Measurements from ENCODE around the gene ZWINT. TPM values are rescaled to one million over a fixed set of nuclear protein-coding genes. Genes with fewer than 3 reads are reported as not detected.

Gene ZWINT
- total and polyA plus RNA-seq, 2 of the 4 experiments (the other 2 are of a cell fraction) = 47.3 to 52.0 TPM

DNA sequence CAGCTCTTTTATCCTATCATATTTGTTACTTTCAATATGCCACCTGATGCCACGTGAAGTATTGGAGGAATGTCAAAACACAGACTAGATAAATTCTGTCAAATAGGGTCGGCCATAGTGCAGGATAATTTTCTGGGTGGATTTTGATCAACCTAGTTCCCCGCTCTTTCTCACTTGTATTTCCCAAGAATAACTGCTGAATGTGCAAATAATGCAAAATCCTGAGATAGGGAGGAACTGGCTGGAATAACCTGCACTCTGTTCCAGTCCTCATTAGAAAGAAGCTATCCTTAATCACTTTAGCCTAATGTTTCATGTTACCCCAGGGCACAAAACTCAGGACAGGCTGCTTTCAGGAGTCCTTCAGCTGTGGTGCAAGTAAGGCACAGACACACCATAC is 33.9 kb downstream of the ZWINT start:
- in situ Hi-C loops (cut with MboI; ENCODE audit: low sequenced_read_pairs) = no loop called here
- dilution Hi-C loops (cut with HindIII; ENCODE audit: low sequenced_read_pairs, unreplicated experiment) = no loop called here
- no peak overlapping the region; the same call in 1 of the 2 replicates for H2BK20ac ChIP-seq (ENCODE audit: low read depth, low read length)
- H4K5ac ChIP-seq (ENCODE audit: low read depth, low read length) = no peak overlapping the region
- H2AFZ ChIP-seq (replicated peaks; ENCODE audit: low read length, poor library complexity) = no peak overlapping the region
- CTCF ChIA-PET = interaction anchor here (0.8 to 1.3 kb wide), 2 partner anchors 9 to 28 kb away, joined by 3 read pairs; no protein-coding TSS in a partner anchor
- no peak overlapping the region for H2BK15ac ChIP-seq (ENCODE audit: low read depth, low read length)
- no peak overlapping the region for H3K4me2 ChIP-seq (ENCODE audit: low read depth, low read length)
- TF ChIP-seq RCOR1 (IDR thresholded peaks at IDR 0.05; ENCODE audit: insufficient replicate concordance, low read length) = no peak
- TF ChIP-seq, protein P1, sequence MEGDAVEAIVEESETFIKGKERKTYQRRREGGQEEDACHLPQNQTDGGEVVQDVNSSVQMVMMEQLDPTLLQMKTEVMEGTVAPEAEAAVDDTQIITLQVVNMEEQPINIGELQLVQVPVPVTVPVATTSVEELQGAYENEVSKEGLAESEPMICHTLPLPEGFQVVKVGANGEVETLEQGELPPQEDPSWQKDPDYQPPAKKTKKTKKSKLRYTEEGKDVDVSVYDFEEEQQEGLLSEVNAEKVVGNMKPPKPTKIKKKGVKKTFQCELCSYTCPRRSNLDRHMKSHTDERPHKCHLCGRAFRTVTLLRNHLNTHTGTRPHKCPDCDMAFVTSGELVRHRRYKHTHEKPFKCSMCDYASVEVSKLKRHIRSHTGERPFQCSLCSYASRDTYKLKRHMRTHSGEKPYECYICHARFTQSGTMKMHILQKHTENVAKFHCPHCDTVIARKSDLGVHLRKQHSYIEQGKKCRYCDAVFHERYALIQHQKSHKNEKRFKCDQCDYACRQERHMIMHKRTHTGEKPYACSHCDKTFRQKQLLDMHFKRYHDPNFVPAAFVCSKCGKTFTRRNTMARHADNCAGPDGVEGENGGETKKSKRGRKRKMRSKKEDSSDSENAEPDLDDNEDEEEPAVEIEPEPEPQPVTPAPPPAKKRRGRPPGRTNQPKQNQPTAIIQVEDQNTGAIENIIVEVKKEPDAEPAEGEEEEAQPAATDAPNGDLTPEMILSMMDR (conservative IDR thresholded peaks at IDR 0.05; ENCODE audit: low read depth, low read length) = no peak
- no peak for TF ChIP-seq RAD21 (IDR thresholded peaks at IDR 0.05; ENCODE audit: low read length)
- TF ChIP-seq MAFK (IDR thresholded peaks at IDR 0.05; ENCODE audit: low read depth, low read length) = peak; percentile 86
- no peak for ATAC-seq (ENCODE audit: low read depth)
- no peak for DNase-seq
- POLR2A ChIA-PET (ENCODE audit: unreplicated experiment) = no interaction called here
- H3K27ac ChIP-seq (ENCODE audit: insufficient read depth, low read length) = no peak overlapping the region
- no peak overlapping the region for H2AK5ac ChIP-seq (ENCODE audit: low read depth, low read length)
- no peak overlapping the region for H4K91ac ChIP-seq (ENCODE audit: insufficient read depth, low read depth, low read length)
- H3K4me1 ChIP-seq (ENCODE audit: control insufficient read depth, insufficient read depth, low read length) = no peaks in the 10 kb centered on the region
- no TSS peak for BruUV-seq (replicated peaks)
- H3K9ac ChIP-seq (ENCODE audit: low read depth, low read length) = no peak overlapping the region
- H2AK9ac ChIP-seq (replicated peaks; ENCODE audit: low read depth, low read length, poor library complexity) = no peak overlapping the region
- no peak overlapping the region for H3K56ac ChIP-seq (ENCODE audit: extremely low read depth, insufficient read depth, low read length)
- H4K8ac ChIP-seq (ENCODE audit: low read depth in 2 of 2, low read length in 2 of 2) = no peak overlapping the region
- no peaks in the 10 kb centered on the region for H3K36me3 ChIP-seq (ENCODE audit: control insufficient read depth, insufficient read depth, low read length)
- H3K14ac ChIP-seq (replicated peaks; ENCODE audit: low read depth, low read length) = no peak overlapping the region
- no peaks in the 10 kb centered on the region for H3K79me1 ChIP-seq (ENCODE audit: low read depth in 1 of 2, low read length in 2 of 2)
- H3K9me1 ChIP-seq (ENCODE audit: insufficient read depth, low read length) = no peaks in the 10 kb centered on the region
- no peaks in the 10 kb centered on the region for H3K27me3 ChIP-seq (ENCODE audit: control insufficient read depth, insufficient read depth, low read length)
- no CpG with 5 or more reads among the region's 3 CpGs for WGBS, 2 experiments (ENCODE audit: extremely low coverage in 2 of 2, insufficient read length in 1 of 2)
- H3K9me3 ChIP-seq (ENCODE audit: control insufficient read depth, insufficient read depth, low read length) = no peaks in the 10 kb centered on the region
- no peak overlapping the region for H3K18ac ChIP-seq (ENCODE audit: low read depth, low read length)
- no peak overlapping the region for H3K4ac ChIP-seq (ENCODE audit: low read depth, low read length)
- no peak overlapping the region for H2BK120ac ChIP-seq (ENCODE audit: low read depth, low read length)
- H3K23ac ChIP-seq (ENCODE audit: low read depth, low read length) = no peak overlapping the region
- no peak overlapping the region for H2BK5ac ChIP-seq (ENCODE audit: low read depth, low read length, poor library complexity, severe bottlenecking)
- no peaks in the 10 kb centered on the region for H4K20me1 ChIP-seq (ENCODE audit: insufficient read depth, low read length)
- intact Hi-C loops (cut with micrococcal nuclease) = no loop called here
- H3K4me3 ChIP-seq (ENCODE audit: insufficient read depth, low read depth, low read length) = no peak overlapping the region

Measured in IMR-90 (cell line).